HepG2 (cell line): ENCODE data around the gene PODN. TPM values are rescaled to one million over a fixed set of nuclear protein-coding genes. Genes with fewer than 3 reads are reported as not detected.

Experiments used
- HMG20B ChIP-seq: conservative IDR thresholded peaks from 2 replicates; pipeline ENCODE4 v1.6.1; 2016; ENCODE audit warnings: missing genetic modification reagents, missing compliant biosample characterization
- HMGXB3 ChIP-seq: sonication (generic); formaldehyde crosslinking; IDR thresholded peaks from 2 replicates; pipeline ENCODE4 v1.4.0; 2020; ENCODE audit warnings: missing genetic modification reagents, borderline replicate concordance
- HNRNPK ChIP-seq: fragments of 200-400 bp; formaldehyde crosslinking; IDR thresholded peaks from 2 replicates; pipeline ENCODE4 v1.6.1; 2018; ENCODE audit warnings: low read length, low read depth, moderate library complexity, mild to moderate bottlenecking; ENCODE audit not compliant: poor library complexity, severe bottlenecking
- KAT8 ChIP-seq: IDR thresholded peaks from 2 replicates; pipeline ENCODE4 v1.6.1; 2016; ENCODE audit warnings: missing genetic modification reagents, missing compliant biosample characterization
- MAFF ChIP-seq: IDR thresholded peaks from 2 replicates; pipeline ENCODE4 v1.6.1; 2011; ENCODE audit warnings: low read depth, low read length, improper control_type of control experiment
- PPARG ChIP-seq: conservative IDR thresholded peaks from 2 replicates; pipeline ENCODE4 v1.6.1; 2016; ENCODE audit warnings: missing biosample characterization, missing genetic modification reagents
- RAD21 ChIP-seq: fragments of 450-650 bp; formaldehyde crosslinking; IDR thresholded peaks from 2 replicates; pipeline ENCODE4 v1.5.0; 2020; ENCODE audit warnings: mild to moderate bottlenecking
- TBL1XR1 ChIP-seq: fragments of 150-350 bp; IDR thresholded peaks from 2 replicates; pipeline ENCODE4 v1.6.1; 2014; ENCODE audit warnings: borderline replicate concordance, low read length; ENCODE audit not compliant: partially characterized antibody
- TFDP1 ChIP-seq: IDR thresholded peaks from 2 replicates; pipeline ENCODE4 v1.6.1; 2016; ENCODE audit warnings: missing compliant biosample characterization, missing genetic modification reagents, borderline replicate concordance
- ZNF10 ChIP-seq: sonication (generic); formaldehyde crosslinking; IDR thresholded peaks from 2 replicates; pipeline ENCODE4 v1.4.0; 2020; ENCODE audit warnings: mild to moderate bottlenecking, low read depth, missing genetic modification reagents, borderline replicate concordance
- ZNF160 ChIP-seq: sonication (generic); formaldehyde crosslinking; IDR thresholded peaks from 2 replicates; pipeline ENCODE4 v1.8.0; 2022; ENCODE audit warnings: mild to moderate bottlenecking, inconsistent platforms, missing genetic modification reagents
- ZNF260 ChIP-seq: sonication (generic); formaldehyde crosslinking; IDR thresholded peaks from 2 replicates; pipeline ENCODE4 v1.4.0; 2020; ENCODE audit warnings: missing genetic modification reagents, low read depth, mild to moderate bottlenecking, borderline replicate concordance
- ZNF296 ChIP-seq: sonication (generic); formaldehyde crosslinking; conservative IDR thresholded peaks from 2 replicates; pipeline ENCODE4 v1.5.0; 2020; ENCODE audit warnings: mild to moderate bottlenecking, missing genetic modification reagents
- ZNF33A ChIP-seq: sonication (generic); formaldehyde crosslinking; IDR thresholded peaks from 2 replicates; pipeline ENCODE4 v1.5.1; 2020; ENCODE audit warnings: missing genetic modification reagents, mild to moderate bottlenecking, moderate library complexity, borderline replicate concordance
- ZNF451 ChIP-seq: sonication (generic); formaldehyde crosslinking; IDR thresholded peaks from 2 replicates; pipeline ENCODE4 v1.5.0; 2020; ENCODE audit warnings: mild to moderate bottlenecking, missing genetic modification reagents
- ZNF501 ChIP-seq: sonication (generic); formaldehyde crosslinking; IDR thresholded peaks from 2 replicates; pipeline ENCODE4 v1.5.1; 2020; ENCODE audit warnings: mild to moderate bottlenecking, moderate library complexity, missing genetic modification reagents
- ZNF510 ChIP-seq: sonication (generic); formaldehyde crosslinking; IDR thresholded peaks from 2 replicates; pipeline ENCODE4 v1.4.0; 2020; ENCODE audit warnings: low read depth, mild to moderate bottlenecking, missing genetic modification reagents
- ZNF558 ChIP-seq: sonication (generic); formaldehyde crosslinking; IDR thresholded peaks from 2 replicates; pipeline ENCODE4 v1.9.0; 2022; ENCODE audit warnings: mild to moderate bottlenecking, missing genetic modification reagents, borderline replicate concordance
- ZNF740 ChIP-seq: sonication (generic); formaldehyde crosslinking; IDR thresholded peaks from 2 replicates; pipeline ENCODE4 v1.4.0; 2020; ENCODE audit warnings: missing genetic modification reagents
- ZNF784 ChIP-seq: sonication (generic); formaldehyde crosslinking; IDR thresholded peaks from 2 replicates; pipeline ENCODE4 v1.5.1; 2020; ENCODE audit warnings: missing genetic modification reagents, mild to moderate bottlenecking, borderline replicate concordance
- polyA plus RNA-seq, 8 experiments: library from polyadenylated mRNA; depleted of rRNA in 3 of 8; stranded (reverse) in 7 of 8; unstranded in 1 of 8; fragments of >200 nt; fragmentation: Illumina TruSeq in 4 of 8; extraction: Trizol in 4 of 8; gene quantifications; 2 replicates each; pipeline versions ENCODE4 v1.2.1 to v1.2.3, GENCODE V29; 2011 to 2016; ENCODE audit warnings: low read depth in 4 of 8, missing spikeins in 1 of 8, mixed read lengths in 1 of 8; ENCODE audit not compliant: insufficient read depth in 1 of 8
- total RNA-seq, 5 experiments: library from RNA; depleted of rRNA; stranded (reverse); fragments of >200 nt; fragmentation: Illumina TruSeq; extraction: Trizol; gene quantifications; 2 replicates each; pipeline ENCODE4 v1.2.3, GENCODE V29; 2016; ENCODE audit warnings: low read depth in 1 of 5

The PODN gene
- total and polyA plus RNA-seq, 2 of the 13 experiments (the other 11 are each of a cell fraction or from before 2014, with no cell fraction given): 0.13 TPM; not detected in 1

- TF ChIP-seq HMGXB3 (CRISPR knock-in tag): peak; percentile 58; the same call in 1 of the 2 replicates
- TF ChIP-seq HNRNPK: no peak
- no peak for TF ChIP-seq ZNF784 (CRISPR knock-in tag)
- no peak for TF ChIP-seq TFDP1 (CRISPR knock-in tag)
- peak; percentile 69 for TF ChIP-seq MAFF
- TF ChIP-seq ZNF501 (CRISPR knock-in tag): peak; percentile 70; the same call in 1 of the 2 replicates
- no peak for TF ChIP-seq ZNF10 (CRISPR knock-in tag)
- no peak; the same call in 1 of the 2 replicates for TF ChIP-seq RAD21 (CRISPR knock-in tag)
- TF ChIP-seq HMG20B (CRISPR knock-in tag): peak; percentile 77
- TF ChIP-seq ZNF260 (CRISPR knock-in tag): no peak
- TF ChIP-seq KAT8 (CRISPR knock-in tag): peak; percentile 98
- peak; percentile 69 for TF ChIP-seq PPARG (CRISPR knock-in tag)
- TF ChIP-seq ZNF451 (CRISPR knock-in tag): no peak
- TF ChIP-seq ZNF558 (CRISPR knock-in tag): no peak; the same call in 1 of the 2 replicates
- TF ChIP-seq ZNF740 (CRISPR knock-in tag): no peak
- no peak for TF ChIP-seq TBL1XR1
- no peak for TF ChIP-seq ZNF160
- TF ChIP-seq ZNF296 (CRISPR knock-in tag): no peak
- no peak for TF ChIP-seq ZNF33A (CRISPR knock-in tag)
- TF ChIP-seq ZNF510 (CRISPR knock-in tag): no peak
Observed at GRCh38 chr1:53014791-53015507, 47.1 kb upstream of the PODN start (continued).
